A549 treated with AZD2906 at 1 μM for 4 hours (cell line): ENCODE measurements around the gene CTXN2. TPM values are rescaled to one million over a fixed set of nuclear protein-coding genes. Genes with fewer than 3 reads are reported as not detected.

Experiments used
- total RNA-seq: library from RNA; stranded (reverse); fragments of 200-300 nt; extraction: Qiagen RNA extraction; gene quantifications from 5 replicates; pipeline ENCODE4 v1.2.3, GENCODE V29; 2022

CTXN2 gene
- 0.02 to 0.05 TPM in 2 of 5 replicates, not detected in the others for total RNA-seq

DNA sequence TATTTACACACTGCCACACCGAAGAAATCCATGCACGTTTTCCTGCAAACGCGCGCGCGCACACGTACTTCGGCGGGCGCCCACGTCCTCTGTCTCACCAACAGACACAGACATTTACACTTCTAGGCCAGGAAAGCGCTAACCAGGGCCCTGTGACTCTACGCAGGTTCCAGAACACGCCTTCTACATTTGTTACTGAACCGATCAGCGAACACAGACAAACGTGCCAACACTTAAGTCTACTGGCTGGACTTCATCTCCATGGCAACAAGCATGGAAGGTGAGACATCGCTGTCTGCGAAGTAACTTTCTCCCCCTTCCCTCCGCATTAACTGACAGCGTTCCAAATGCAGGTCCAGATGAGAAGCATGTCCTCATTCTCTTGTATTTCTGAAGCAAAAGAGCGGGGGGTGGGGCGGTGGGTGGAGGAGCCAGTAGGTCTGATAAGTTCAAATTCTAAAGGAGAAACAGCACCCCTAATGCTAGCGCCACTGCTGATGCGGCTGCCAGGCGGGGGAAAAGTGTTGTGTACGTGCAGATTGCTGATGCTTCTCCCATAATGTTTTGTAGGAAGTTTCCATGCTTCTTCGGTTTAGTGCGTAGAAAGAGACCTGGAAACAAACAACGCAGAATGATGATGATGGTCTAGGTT, at the start of gene CTXN2:
Gene CTXN2 (plus strand): TSS at position 92 of the 652 bp plus-strand sequence. CDS start 9,636 bp downstream, outside the sequence.

GRCh38 chr15:48177766-48178647, 13.5 kb upstream of the CTXN2 start, which contains the start of gene MYEF2:
Gene MYEF2, minus strand, starts transcription at chr15:48178295. Its CDS starts 58 bp downstream, at chr15:48178237.

GRCh38 chr15:48205981-48206380, 14.5 kb downstream of the CTXN2 start, which contains the start of gene SLC12A1:
Gene SLC12A1, plus strand, starts transcription at chr15:48206302. Its CDS starts 1,418 bp downstream, at chr15:48207720.

Other genes with a start within 250 kb of the CTXN2 start
- gene SLC24A5, start 70.7 kb upstream of the CTXN2 start, total RNA-seq: not detected in 5 replicates
- gene MYEF2, start 13.4 kb upstream of the CTXN2 start, total RNA-seq: 12.3 to 16.6 TPM (median 15.3 TPM) in 5 replicates
- not detected in 5 replicates for gene SLC12A1, start 14.6 kb downstream of the CTXN2 start, total RNA-seq
- gene DUT, start 139.8 kb downstream of the CTXN2 start, total RNA-seq: 99.6 to 107 TPM (median 106 TPM) in 5 replicates